ENCODE data around the gene CEP63. TPM values are rescaled to one million over a fixed set of nuclear protein-coding genes. Genes with fewer than 3 reads are reported as not detected.

CEP63 gene
- total and polyA plus RNA-seq, 2 of the 8 experiments (the other 6 are each of a cell fraction or from before 2014, with no cell fraction given): 5.3 to 18.2 TPM

- Histone ChIP-seq H3K9me3 (ENCODE audit: insufficient read depth in 2 of 2, low read depth in 1 of 2, low read length in 1 of 2) (no peaks in the 10 kb centered on the region), H3K23me2 (ENCODE audit: low read depth, low read length) (no peaks in the 10 kb centered on the region), H3K23ac (ENCODE audit: insufficient read length) (no peak overlapping the region), H4K5ac (ENCODE audit: insufficient read length, low read depth, low read length) (no peak overlapping the region), H2AK5ac (ENCODE audit: low read depth, low read length) (no peak overlapping the region), H4K8ac (ENCODE audit: extremely low read depth, insufficient read depth, low read length) (no peak overlapping the region), H2AFZ (ENCODE audit: low read length) (no peak overlapping the region), H3K4me3 (ENCODE audit: extremely low read depth in 1 of 4, insufficient read depth in 2 of 4, low read depth in 3 of 4, low read length in 4 of 4) (no peak overlapping the region), H3K27ac (ENCODE audit: low read depth, low read length) (no peak overlapping the region), H3K4ac (replicated peaks; ENCODE audit: insufficient read length, low read depth, low read length) (no peak overlapping the region), H3K79me1 (ENCODE audit: low read depth, low read length) (no peaks in the 10 kb centered on the region; the same call in 1 of the 2 replicates), H3K9ac (replicated peaks in 1 of 4; ENCODE audit: extremely low read depth in 1 of 4, low read depth in 3 of 4, low read length in 3 of 4) (no peak overlapping the region), H3K4me2 (ENCODE audit: insufficient read depth in 1 of 2, low read depth in 2 of 2, low read length in 2 of 2) (no peak overlapping the region), H2BK20ac (ENCODE audit: low read length) (no peak overlapping the region), H2BK15ac (ENCODE audit: low read length) (no peak overlapping the region), H3K18ac (ENCODE audit: extremely low read depth, low read length) (no peak overlapping the region), H4K20me1 (replicated peaks in 1 of 2; ENCODE audit: control insufficient read depth in 1 of 2, insufficient read depth in 2 of 2, low read length in 2 of 2) (no peaks in the 10 kb centered on the region), H3K4me1 (replicated peaks in 1 of 4; ENCODE audit: control insufficient read depth in 3 of 4, insufficient read depth in 4 of 4, low read length in 3 of 4) (no peaks in the 10 kb centered on the region), H3K79me2 (ENCODE audit: control insufficient read depth in 1 of 2, insufficient read depth in 2 of 2, low read length in 2 of 2) (peaks cover 0 to 33% of the 10 kb centered on the region in 2 experiments; a peak in 2 of 4 replicates), H4K91ac (replicated peaks; ENCODE audit: insufficient read length, low read length) (no peak overlapping the region), H2BK12ac (ENCODE audit: low read depth, low read length) (no peak overlapping the region), H3K56ac (replicated peaks; ENCODE audit: insufficient read length, low read depth, low read length) (no peak overlapping the region), H2BK120ac (replicated peaks; ENCODE audit: low read depth, low read length) (no peak overlapping the region), H2BK5ac (ENCODE audit: low read depth, low read length) (no peak overlapping the region), H3K27me3 (replicated peaks in 1 of 4; ENCODE audit: control insufficient read depth in 3 of 4, extremely low read depth in 1 of 4, insufficient read depth in 3 of 4, low read length in 3 of 4) (peaks cover 0 to 1% (median 0%) of the 10 kb centered on the region in 4 experiments; a peak in 1 of 7 replicates), H3K14ac (ENCODE audit: insufficient read length) (no peak overlapping the region), H3K36me3 (ENCODE audit: control insufficient read depth in 2 of 4, insufficient read depth in 4 of 4, low read length in 3 of 4) (peaks cover 0 to 4% (median 0%) of the 10 kb centered on the region in 4 experiments; a peak in 2 of 8 replicates)
- DNase-seq (ENCODE audit: low read depth in 1 of 2, low spot score in 2 of 2): no peak
- FAIRE-seq: no peak
- CTCF ChIA-PET (ENCODE audit: partially characterized antibody): interaction anchor here (0.6 to 1.7 kb wide), 3 partner anchors 10 to 34 kb away, joined by 3 to 5 read pairs (median 4); no protein-coding TSS in a partner anchor
- POLR2A ChIA-PET (ENCODE audit: partially characterized antibody): no interaction called here
- WGBS, 2 experiments (ENCODE audit: extremely low coverage in 1 of 2, insufficient coverage in 1 of 2, insufficient read length in 1 of 2, insufficient replicate concordance in 2 of 2, low coverage in 1 of 2, low lambda C conversion rate in 2 of 2, missing lambda C conversion rate in 1 of 2): 90% methylated on average over 3 of the region's 3 CpGs; no CpG with 5 or more reads in 1 of the 2 experiments
- no peak for TF ChIP-seq KDM5A (IDR thresholded peaks at IDR 0.05; ENCODE audit: low read length)
- TF ChIP-seq MAX (IDR thresholded peaks at IDR 0.05): no peak
- no peak for TF ChIP-seq TEAD4 (IDR thresholded peaks at IDR 0.05; ENCODE audit: low read depth, low read length)
- no peak for TF ChIP-seq CHD1 (IDR thresholded peaks at IDR 0.05; ENCODE audit: low read depth, low read length)
- no peak for TF ChIP-seq RAD21 (IDR thresholded peaks at IDR 0.05 in 1 of 2, conservative IDR thresholded peaks at IDR 0.05 in 1 of 2; ENCODE audit: low read depth in 2 of 2, low read length in 2 of 2)
- no peak for TF ChIP-seq CHD2 (IDR thresholded peaks at IDR 0.05; ENCODE audit: low read length)
- no peak for TF ChIP-seq JUN (IDR thresholded peaks at IDR 0.05; ENCODE audit: low read depth, low read length)
- no peak for TF ChIP-seq KDM4A (IDR thresholded peaks at IDR 0.05; ENCODE audit: low read depth, low read length, severe bottlenecking)
- TF ChIP-seq CTCF (IDR thresholded peaks at IDR 0.05; ENCODE audit: control extremely low read depth in 1 of 3, insufficient read depth in 1 of 3, low read depth in 1 of 3, low read length in 3 of 3): no peak
- TF ChIP-seq NANOG (IDR thresholded peaks at IDR 0.05; ENCODE audit: insufficient read depth, low read depth, low read length, poor library complexity, severe bottlenecking): no peak
These were observed 10.7 kb downstream of the CEP63 start for GRCh38 chr3:134496471-134497071.

Data from H1 (cell line).